Measurements from ENCODE around the gene AGER.

AGER gene

GRCh38 chr6:32185681-32186131, 1.7 kb upstream of the AGER start:
- DNase-seq, result peak; percentile 86

- no peak for DNase-seq
These were observed 470 bp downstream of the AGER start for GRCh38 chr6:32183483-32184083.

- no peak for DNase-seq
These were observed 1.0 kb downstream of the AGER start for GRCh38 chr6:32183030-32183429.

GRCh38 chr6:32182555-32182981, 1.5 kb downstream of the AGER start:
- no peak for DNase-seq

GRCh38 chr6:32181915-32182529, 2.0 kb downstream of the AGER start:
- DNase-seq, result no peak

- no peak for DNase-seq
These were observed 2.8 kb downstream of the AGER start for GRCh38 chr6:32181148-32181702.

GRCh38 chr6:32179766-32180405, 4.2 kb downstream of the AGER start:
- DNase-seq, result no peak

- DNase-seq, result no peak
These were observed 5.3 kb downstream of the AGER start for GRCh38 chr6:32178547-32179440.

- peak; percentile 100 for DNase-seq
These were observed 6.1 kb downstream of the AGER start, which contains the start of gene RNF5 for GRCh38 chr6:32177788-32178546. RNF5 (plus strand) TSS chr6:32178405; CDS start chr6:32178512, 107 bp downstream.

GRCh38 chr6:32177183-32177787, 6.8 kb downstream of the AGER start:
- DNase-seq, result no peak

GRCh38 chr6:32176476-32177182, 7.4 kb downstream of the AGER start:
- peak; percentile 51 for DNase-seq

GRCh38 chr6:32175711-32176475, 8.2 kb downstream of the AGER start, which contains the start of gene AGPAT1:
AGPAT1 (minus strand) TSS chr6:32176084; CDS start chr6:32171496, 4,588 bp downstream.
- DNase-seq, result peak; percentile 97

GRCh38 chr6:32175322-32175710, 8.7 kb downstream of the AGER start:
- DNase-seq, result no peak

GRCh38 chr6:32174416-32174815, 9.6 kb downstream of the AGER start:
- no peak for DNase-seq

GRCh38 chr6:32173051-32173727, 10.9 kb downstream of the AGER start:
- DNase-seq, result no peak

GRCh38 chr6:32171234-32171633, 12.8 kb downstream of the AGER start:
- no peak for DNase-seq

GRCh38 chr6:32170294-32170693, 13.8 kb downstream of the AGER start:
- no peak for DNase-seq

- DNase-seq, result peak; percentile 36
These were observed 15.1 kb downstream of the AGER start for GRCh38 chr6:32168807-32169591.

- no peak for DNase-seq
These were observed 15.7 kb downstream of the AGER start for GRCh38 chr6:32168350-32168749.

Measured in fibroblast of upper back skin (primary cell).